NCI-H146 treated with DMSO at 0.1 percent for 48 hours (cell line): Measurements from ENCODE around the gene TOP3B.

ENCODE experiments used
- DNase-seq: peaks from one replicate; lab custom pipeline; 2025; ENCODE audit not compliant: unreplicated experiment; lab: John Stamatoyannopoulos, UW

TOP3B gene

DNA sequence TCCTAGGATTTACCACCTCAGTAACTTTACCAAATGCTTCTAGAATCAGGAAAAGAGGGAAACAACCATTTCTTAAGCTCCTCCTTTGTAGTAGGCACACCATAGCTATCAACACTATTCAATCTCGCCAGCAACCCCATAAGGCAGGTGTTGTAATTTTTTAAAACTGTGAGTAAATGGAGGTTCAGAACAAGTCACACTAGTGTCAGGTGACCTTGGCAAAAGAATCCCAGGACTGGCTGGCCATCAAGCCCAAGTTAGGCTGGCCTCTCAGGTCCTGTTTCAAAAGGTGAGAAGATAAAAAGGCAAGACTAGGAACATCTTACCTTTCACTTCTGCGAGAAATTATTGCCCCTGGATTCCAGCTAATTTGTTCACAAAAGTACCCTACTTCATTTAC lies 713 bp downstream of the TOP3B start:
- DNase-seq: no peak

DNA sequence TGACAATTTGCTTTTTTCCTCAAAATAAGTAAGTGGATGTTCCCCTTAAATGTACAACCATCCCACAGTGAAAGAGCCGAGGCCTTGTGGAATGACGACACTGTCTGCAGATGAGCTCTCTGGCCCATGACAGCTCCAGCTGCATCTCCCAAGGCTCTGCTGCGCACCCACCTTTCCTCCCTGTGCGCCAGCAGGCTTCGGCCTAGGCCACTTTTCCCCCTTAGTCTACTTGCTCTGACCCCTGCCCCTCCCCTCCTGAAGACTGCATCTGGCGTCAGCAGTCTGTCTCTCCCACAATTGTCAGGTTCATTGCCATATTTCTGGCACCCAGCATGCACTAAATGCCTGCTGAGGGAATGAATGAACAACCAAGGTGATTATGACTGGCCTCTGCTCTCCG lies 2.0 kb downstream of the TOP3B start:
- DNase-seq: no peak

DNA sequence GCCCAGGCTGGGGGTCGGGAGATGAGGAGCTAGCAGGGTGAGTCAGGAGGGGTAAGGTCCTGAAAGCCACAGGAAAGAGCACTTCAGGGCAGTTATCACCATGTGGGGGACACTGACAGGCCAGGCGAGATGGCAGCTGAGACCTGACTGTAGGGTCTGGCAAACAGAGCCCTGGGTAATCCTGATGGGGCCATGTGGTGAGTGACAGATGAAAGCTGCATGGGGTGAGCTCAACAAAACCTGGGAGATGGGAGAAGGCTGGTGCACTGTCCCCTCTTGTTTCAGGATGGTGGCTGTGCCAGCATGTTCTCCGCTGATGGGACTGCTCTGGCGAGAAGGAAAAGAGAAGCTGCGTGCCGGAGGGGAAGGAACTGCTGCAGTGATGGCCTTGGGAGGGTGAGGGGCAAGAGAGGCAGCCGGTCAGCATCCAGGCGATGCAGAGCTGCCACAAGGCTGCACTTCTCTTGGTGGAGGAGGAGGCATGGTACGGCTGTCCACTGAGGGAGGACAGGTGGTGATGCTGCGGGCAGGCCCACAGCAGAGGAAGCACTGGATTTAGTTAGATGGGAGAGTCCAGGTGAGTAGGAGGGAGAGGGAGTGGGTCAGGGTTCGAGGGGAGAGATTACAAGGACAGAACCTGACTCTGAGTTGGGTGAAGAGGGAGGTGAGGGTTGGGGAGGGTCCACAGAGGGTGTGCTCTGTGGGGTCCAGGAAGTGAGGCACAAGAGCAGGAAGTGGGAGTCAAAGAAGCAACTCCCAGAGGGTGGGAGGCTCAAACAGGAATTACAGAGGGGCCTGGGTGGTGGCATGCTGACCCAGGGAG lies 3.8 kb downstream of the TOP3B start:
- DNase-seq: no peak

GRCh38 chr22:21977814-21978213 lies 4.8 kb downstream of the TOP3B start:
- DNase-seq: no peak

GRCh38 chr22:21975854-21976345 lies 6.7 kb downstream of the TOP3B start:
- no peak for DNase-seq

- peak; percentile 5 for DNase-seq
These were observed 7.3 kb downstream of the TOP3B start for GRCh38 chr22:21975273-21975672.

GRCh38 chr22:21974058-21974649 lies 8.4 kb downstream of the TOP3B start:
- DNase-seq: no peak

GRCh38 chr22:21972806-21973205 lies 9.8 kb downstream of the TOP3B start:
- no peak for DNase-seq

DNA sequence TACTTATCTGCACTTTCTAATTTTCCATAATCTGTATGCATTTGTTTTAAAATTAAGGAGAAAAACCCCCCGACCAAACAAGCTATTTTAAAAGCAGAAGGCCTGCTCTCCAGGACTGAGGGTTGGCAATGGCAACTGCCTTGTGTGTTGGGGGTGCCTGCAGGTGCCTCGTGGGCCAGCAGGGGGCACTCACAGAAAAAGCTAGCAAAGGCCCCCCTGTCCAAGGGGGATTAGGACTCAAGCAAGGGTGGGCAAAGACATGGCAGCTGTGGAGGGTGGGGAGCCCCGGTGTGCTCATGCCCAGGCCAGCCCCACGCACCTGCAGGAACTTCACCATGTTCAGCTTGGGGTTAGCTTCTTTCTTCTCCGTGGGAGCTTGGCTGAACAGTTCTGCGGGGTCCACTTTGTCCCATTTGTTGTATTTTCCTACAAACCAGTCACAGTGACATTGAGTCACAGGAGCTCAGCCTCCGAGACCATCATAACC lies 10.3 kb downstream of the TOP3B start:
- no peak for DNase-seq

DNA sequence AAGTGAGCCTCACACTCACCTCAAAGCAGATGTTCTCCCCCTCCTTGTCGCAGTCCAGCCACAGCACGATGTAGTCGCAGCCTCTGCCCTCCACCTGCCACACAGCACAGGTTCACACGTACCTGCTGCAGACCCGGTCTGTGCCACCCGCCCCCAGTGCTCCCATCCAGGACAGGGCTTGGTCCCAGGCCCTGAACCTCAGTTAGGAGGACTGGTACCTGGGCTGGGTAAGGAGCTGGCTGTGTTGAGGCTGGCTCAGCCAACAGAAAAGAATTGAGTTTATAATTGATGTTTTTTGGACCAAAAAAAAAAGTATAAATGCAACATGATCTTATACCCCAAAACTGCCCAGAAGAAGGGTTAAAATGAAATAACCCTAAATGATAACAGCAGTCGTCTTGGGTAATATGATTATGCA lies 10.7 kb downstream of the TOP3B start:
- no peak for DNase-seq

- DNase-seq: no peak
These were observed 11.6 kb downstream of the TOP3B start for GRCh38 chr22:21970800-21971617.

GRCh38 chr22:21970037-21970799 lies 12.4 kb downstream of the TOP3B start:
- DNase-seq: no peak

DNA sequence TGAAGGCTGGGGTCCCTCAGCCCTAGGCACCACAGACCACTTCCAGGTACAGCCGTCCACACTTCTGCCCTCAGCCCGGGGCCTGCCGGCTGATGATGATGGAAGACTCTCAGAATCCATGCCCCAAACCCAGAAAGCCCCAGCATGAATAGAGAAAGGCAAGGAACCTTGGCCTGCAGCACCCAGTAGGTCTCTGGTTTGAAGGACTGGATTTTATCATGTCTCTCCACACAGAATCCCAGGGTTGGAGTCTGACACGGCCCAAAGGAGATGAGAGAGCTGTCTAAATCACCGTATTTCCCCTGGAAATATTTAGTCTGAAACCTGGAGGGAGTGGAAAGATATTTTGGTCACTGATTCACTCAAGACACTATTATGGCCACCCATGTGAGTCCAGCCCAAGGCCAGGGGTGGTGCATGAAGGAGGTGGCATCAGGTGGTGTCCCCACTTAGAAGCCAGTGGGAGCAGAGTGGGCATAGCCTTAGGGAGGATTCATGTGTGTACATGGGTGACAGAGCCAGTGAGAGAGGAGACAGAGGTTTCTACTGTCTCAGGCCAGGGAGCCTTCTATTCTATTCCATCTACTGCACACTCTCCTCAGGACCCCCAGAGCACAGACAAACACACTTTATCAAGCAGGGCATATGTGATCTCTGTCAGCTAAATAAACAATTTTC lies 14.0 kb downstream of the TOP3B start:
- DNase-seq: no peak

DNA sequence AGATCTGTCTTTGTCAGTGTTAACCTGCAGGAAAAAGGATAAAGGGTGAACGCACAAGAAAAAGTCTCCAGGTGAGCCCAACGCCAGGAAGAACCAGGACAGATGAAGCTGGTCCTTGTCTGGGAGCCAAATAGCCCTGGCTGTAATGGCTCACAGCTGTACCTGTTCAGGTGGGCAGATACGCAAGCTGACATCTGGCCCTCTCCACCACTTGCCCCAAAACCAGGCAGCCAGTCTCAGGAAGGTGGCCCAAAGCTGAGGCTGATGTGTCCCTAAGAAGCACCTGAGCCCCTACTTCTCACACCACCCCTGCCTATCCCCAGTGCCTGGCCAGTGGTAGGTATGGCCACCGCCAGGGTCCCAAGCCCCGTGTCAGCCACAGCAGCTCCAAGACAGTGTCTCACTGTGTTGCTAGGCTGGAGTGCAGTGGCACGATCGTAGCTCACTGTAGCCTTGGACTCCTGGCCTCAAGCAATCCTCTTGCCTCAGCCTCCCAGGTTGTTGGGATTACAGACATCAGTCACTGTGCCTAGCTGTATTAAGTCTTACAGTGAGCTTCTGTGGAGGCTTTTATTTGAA lies 14.8 kb downstream of the TOP3B start:
- no peak for DNase-seq

DNA sequence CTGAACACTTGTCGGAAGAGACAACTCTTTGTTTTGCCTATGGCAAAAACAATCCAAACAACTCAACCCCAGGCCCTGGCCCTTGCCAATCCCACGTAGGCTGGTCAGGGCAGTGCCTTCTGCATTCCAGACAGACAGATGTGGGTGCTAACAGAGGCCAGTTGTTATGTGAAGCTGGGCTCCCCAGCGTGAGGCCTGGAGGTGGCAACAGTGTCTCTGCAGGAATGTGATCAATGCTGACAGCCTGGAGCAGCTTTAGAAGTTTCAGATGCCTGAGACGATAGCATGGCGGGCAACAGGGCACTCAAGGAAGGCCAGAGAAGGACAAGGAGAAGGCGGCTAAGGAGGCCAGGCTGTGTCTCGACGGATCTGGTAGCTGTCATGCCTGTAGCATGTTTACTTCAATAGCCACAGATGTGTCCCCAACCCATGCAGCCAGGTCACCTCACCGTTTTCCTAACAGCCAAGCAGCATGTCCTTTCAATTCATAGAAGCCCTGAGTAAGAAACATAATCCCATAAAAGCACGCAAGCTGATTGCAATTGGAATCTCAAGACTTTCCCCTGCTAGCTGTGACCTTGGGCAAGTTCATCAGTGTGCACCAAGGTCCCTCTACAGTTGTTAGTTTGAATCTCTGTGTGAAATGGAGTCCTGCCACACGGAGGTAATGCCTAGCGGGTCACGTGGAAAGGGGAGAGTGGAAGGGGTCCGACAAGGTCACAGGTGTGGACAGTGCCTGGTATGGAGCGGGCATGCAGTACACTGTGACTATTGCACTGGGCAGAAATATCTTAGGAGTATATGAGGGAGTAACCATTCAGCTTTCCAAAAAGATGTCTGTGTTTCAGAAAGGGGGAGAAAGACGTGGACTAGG lies 15.7 kb downstream of the TOP3B start:
- DNase-seq: no peak

DNA sequence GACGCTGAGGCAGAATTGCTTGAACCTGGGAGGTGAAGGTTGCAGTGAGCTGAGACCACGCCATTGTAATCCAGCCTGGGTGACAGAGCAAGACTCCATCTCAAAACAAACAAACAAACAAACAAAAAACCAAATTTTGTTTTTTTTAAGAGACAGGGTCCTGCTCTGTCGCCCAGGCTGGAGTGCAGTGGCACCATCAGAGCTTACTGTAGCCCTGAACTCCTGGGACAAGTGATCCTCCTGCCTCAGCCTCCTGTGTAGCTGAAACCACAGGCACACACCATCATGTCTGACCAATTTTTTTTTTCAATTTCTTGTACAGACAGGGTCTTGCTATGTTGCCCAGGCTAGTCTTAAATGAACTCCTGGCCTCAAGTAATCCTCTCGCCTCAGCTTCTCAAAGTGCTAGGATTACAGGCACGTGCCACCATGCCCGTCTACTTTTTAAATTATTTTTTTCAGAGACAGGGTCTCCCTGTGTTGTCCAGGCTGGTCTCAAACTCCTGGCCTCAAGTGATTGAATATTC lies 16.8 kb downstream of the TOP3B start:
- DNase-seq: no peak

GRCh38 chr22:21964918-21965484 lies 17.6 kb downstream of the TOP3B start:
- no peak for DNase-seq

DNA sequence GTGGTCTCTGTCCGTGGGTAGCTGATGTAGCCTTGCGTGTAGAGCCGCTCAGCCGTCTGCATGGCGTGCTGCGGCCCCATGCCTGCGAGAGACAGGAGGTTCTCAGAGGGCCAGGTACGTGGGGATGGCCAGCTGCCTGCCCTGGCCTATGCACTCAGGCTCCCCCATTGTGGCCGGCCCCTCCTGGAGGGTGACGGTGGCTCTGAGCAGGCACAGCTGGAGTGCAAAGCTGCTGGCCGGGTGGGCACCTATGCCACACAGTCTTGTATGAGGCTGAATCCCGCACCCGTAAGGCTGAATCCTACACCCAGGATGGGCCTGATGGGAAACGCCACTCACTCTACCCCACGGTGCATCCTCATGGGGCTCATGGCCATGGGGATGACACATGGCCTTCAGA lies 18.4 kb downstream of the TOP3B start:
- no peak for DNase-seq
